GM23248 (cell line): Measurements from ENCODE around the gene PNPLA2. TPM values are rescaled to one million over a fixed set of nuclear protein-coding genes. Genes with fewer than 3 reads are reported as not detected.

Experiments used
- DNase-seq: peaks from one replicate; pipeline ENCODE4 v3.0.0-alpha.2; 2015
- H2AFZ ChIP-seq: fragments of 200-600 bp; sonication (generic); 2 replicates; pipeline ENCODE4 v1.6.1; 2016; ENCODE audit warnings: antibody characterized with exemption
- H3F3A ChIP-seq: fragments of 200-600 bp; sonication (generic); 2 replicates; pipeline ENCODE4 v1.6.1; 2016; ENCODE audit warnings: mild to moderate bottlenecking, antibody characterized with exemption, mixed run types; ENCODE audit not compliant: insufficient read depth
- H3K27ac ChIP-seq: fragments of 200-600 bp; sonication (generic); 2 replicates; pipeline ENCODE4 v1.5.1; 2016; ENCODE audit warnings: mild to moderate bottlenecking
- H3K27me3 ChIP-seq: fragments of 200-600 bp; sonication (generic); replicated peaks from 2 replicates; pipeline ENCODE4 v1.6.1; 2016; ENCODE audit warnings: mild to moderate bottlenecking; ENCODE audit not compliant: insufficient read depth
- H3K36me3 ChIP-seq: fragments of 200-600 bp; sonication (generic); 2 replicates; pipeline ENCODE4 v1.6.1; 2016; ENCODE audit warnings: low read depth, mild to moderate bottlenecking
- H3K4me1 ChIP-seq: fragments of 200-600 bp; sonication (generic); 2 replicates; pipeline ENCODE4 v1.6.1; 2016; ENCODE audit warnings: mild to moderate bottlenecking; ENCODE audit not compliant: insufficient read depth
- H3K4me2 ChIP-seq: fragments of 200-600 bp; sonication (generic); one replicate; pipeline ENCODE4 v1.6.1; 2016; ENCODE audit warnings: mild to moderate bottlenecking; ENCODE audit not compliant: unreplicated experiment
- H3K4me3 ChIP-seq: fragments of 200-600 bp; sonication (generic); 2 replicates; pipeline ENCODE4 v1.5.1; 2016; ENCODE audit warnings: mild to moderate bottlenecking
- H3K79me2 ChIP-seq: fragments of 200-600 bp; sonication (generic); 2 replicates; pipeline ENCODE4 v1.6.1; 2016; ENCODE audit warnings: mild to moderate bottlenecking; ENCODE audit not compliant: insufficient read depth
- H3K9ac ChIP-seq: fragments of 200-600 bp; sonication (generic); 2 replicates; pipeline ENCODE4 v1.6.1; 2016; ENCODE audit warnings: mild to moderate bottlenecking
- H3K9me2 ChIP-seq: fragments of 200-600 bp; sonication (generic); 2 replicates; pipeline ENCODE4 v1.6.1; 2016; ENCODE audit warnings: mixed run types, mild to moderate bottlenecking, moderate library complexity; ENCODE audit not compliant: insufficient read depth
- H3K9me3 ChIP-seq: fragments of 200-600 bp; sonication (generic); one replicate; pipeline ENCODE4 v1.6.1; 2017; ENCODE audit warnings: low read depth
- H4K20me1 ChIP-seq: fragments of 200-600 bp; sonication (generic); 2 replicates; pipeline ENCODE4 v1.6.0; 2016; ENCODE audit not compliant: insufficient read depth
- EZH2 ChIP-seq: fragments of 200-600 bp; sonication (generic); IDR thresholded peaks from 2 replicates; pipeline ENCODE4 v1.6.1; 2018; ENCODE audit warnings: antibody characterized with exemption, mild to moderate bottlenecking; ENCODE audit not compliant: insufficient read depth, poor library complexity, severe bottlenecking
- EZH2phosphoT487 ChIP-seq: fragments of 200-600 bp; sonication (generic); IDR thresholded peaks from 2 replicates; pipeline ENCODE4 v1.6.1; 2018; ENCODE audit warnings: antibody characterized with exemption, moderate library complexity, mild to moderate bottlenecking, low read depth; ENCODE audit not compliant: insufficient read depth
- WGBS, 2 experiments: methylation state at CpG; one replicate each; pipeline ENCODE4 v1.1.6; 2015 to 2017; ENCODE audit warnings: low lambda C conversion rate in 2 of 2, low coverage in 1 of 2; ENCODE audit errors: missing lambda C conversion rate in 2 of 2; 5-methylcytosine and 5-hydroxymethylcytosine counted together
- in situ Hi-C: fragments of 300-500 bp; cut with MboI; formaldehyde crosslinking; loops from 2 replicates; pipeline ENCODE4 v1.15.0; 2020
- polyA plus RNA-seq: library from polyadenylated mRNA; unstranded; fragments of >200 nt; fragmentation: Nextera tagmentation; extraction: Ambion mirVana; gene quantifications from 2 replicates; pipeline ENCODE4 v1.2.1, GENCODE V29; 2016
- total RNA-seq: library from RNA; depleted of rRNA; stranded (reverse); fragments of >200 nt; shearing (Covaris generic); gene quantifications from 2 replicates; pipeline ENCODE4 v1.2.3, GENCODE V29; 2014

The PNPLA2 gene
- total and polyA plus RNA-seq, 2 experiments from 2014 or later: 38.7 to 87.6 TPM

GRCh38 chr11:837990-838307 is 19.2 kb downstream of the PNPLA2 start:
- in situ Hi-C loops: no loop called here
- H3K36me3 ChIP-seq: peaks cover 17% of the 10 kb centered on the region
- no peak for DNase-seq
- H4K20me1 ChIP-seq: no peaks in the 10 kb centered on the region
- H3K9me3 ChIP-seq: no peaks in the 10 kb centered on the region
- H3F3A ChIP-seq: peaks cover 21% of the 10 kb centered on the region
- 61 to 68% methylated on average over 7 to 8 of the region's 8 CpGs for WGBS, 2 experiments
- TF ChIP-seq EZH2 (no peak), EZH2phosphoT487 (no peak)
- no peaks in the 10 kb centered on the region for H3K9me2 ChIP-seq
- no peaks in the 10 kb centered on the region for H3K27me3 ChIP-seq
- no peak overlapping the region for H3K27ac ChIP-seq
- H3K79me2 ChIP-seq: peaks cover 81% of the 10 kb centered on the region
- H3K4me3 ChIP-seq: no peak overlapping the region
- H3K9ac ChIP-seq: no peak overlapping the region
- no peak overlapping the region for H2AFZ ChIP-seq
- no peak overlapping the region for H3K4me2 ChIP-seq
- H3K4me1 ChIP-seq: peaks cover 8% of the 10 kb centered on the region; the same call in 1 of the 2 replicates

GRCh38 chr11:838441-839279 is 19.9 kb downstream of the PNPLA2 start:
- DNase-seq: peak; percentile 59
- H3K9me3 ChIP-seq: no peaks in the 10 kb centered on the region
- H3K36me3 ChIP-seq: peaks cover 17% of the 10 kb centered on the region
- in situ Hi-C loops: no loop called here
- TF ChIP-seq EZH2: no peak
- TF ChIP-seq EZH2phosphoT487: no peak
- peak overlapping the region; percentile 96; the same call in 1 of the 2 replicates for H3K9ac ChIP-seq
- 33 to 39% methylated on average over 14 to 17 of the region's 17 CpGs for WGBS, 2 experiments
- H3K27me3 ChIP-seq: no peaks in the 10 kb centered on the region
- peaks cover 75% of the 10 kb centered on the region for H3K79me2 ChIP-seq
- no peak overlapping the region for H3K4me3 ChIP-seq
- H2AFZ ChIP-seq: no peak overlapping the region
- H3F3A ChIP-seq: peaks cover 21% of the 10 kb centered on the region
- peaks cover 8% of the 10 kb centered on the region; the same call in 1 of the 2 replicates for H3K4me1 ChIP-seq
- H3K9me2 ChIP-seq: no peaks in the 10 kb centered on the region
- no peaks in the 10 kb centered on the region for H4K20me1 ChIP-seq
- H3K4me2 ChIP-seq: no peak overlapping the region
- peak overlapping the region; percentile 89 for H3K27ac ChIP-seq

GRCh38 chr11:839280-839623 is 20.5 kb downstream of the PNPLA2 start:
- Histone ChIP-seq H3K4me1 (peaks cover 8% of the 10 kb centered on the region; the same call in 1 of the 2 replicates), H4K20me1 (no peaks in the 10 kb centered on the region), H3K27ac (peak overlapping the region; percentile 89), H3K4me3 (no peak overlapping the region), H3K27me3 (no peaks in the 10 kb centered on the region), H3K36me3 (peaks cover 17% of the 10 kb centered on the region), H3K9me3 (no peaks in the 10 kb centered on the region), H3K4me2 (no peak overlapping the region), H3K79me2 (peaks cover 71% of the 10 kb centered on the region), H3K9ac (peak overlapping the region; percentile 96; the same call in 1 of the 2 replicates), H2AFZ (no peak overlapping the region), H3F3A (peaks cover 21% of the 10 kb centered on the region), H3K9me2 (no peaks in the 10 kb centered on the region)
- in situ Hi-C loops: no loop called here
- TF ChIP-seq EZH2phosphoT487 (no peak), EZH2 (no peak)
- no peak for DNase-seq
- WGBS, 2 experiments: 82 to 86% methylated on average over 5 of the region's 5 CpGs

GRCh38 chr11:839875-840617 is 21.3 kb downstream of the PNPLA2 start:
- H3K27me3 ChIP-seq: no peaks in the 10 kb centered on the region
- WGBS, 2 experiments: 67 to 71% methylated on average over 24 of the region's 25 CpGs
- peaks cover 69% of the 10 kb centered on the region for H3K79me2 ChIP-seq
- TF ChIP-seq EZH2phosphoT487 (no peak), EZH2 (no peak)
- peak overlapping the region; percentile 84 for H3K4me3 ChIP-seq
- no peaks in the 10 kb centered on the region for H3K9me3 ChIP-seq
- no peak overlapping the region for H2AFZ ChIP-seq
- H3K4me2 ChIP-seq: peak overlapping the region; percentile 92
- H3F3A ChIP-seq: peaks cover 21% of the 10 kb centered on the region
- no peaks in the 10 kb centered on the region for H4K20me1 ChIP-seq
- peak; percentile 69 for DNase-seq
- H3K27ac ChIP-seq: peak overlapping the region; percentile 89
- no peaks in the 10 kb centered on the region for H3K9me2 ChIP-seq
- H3K36me3 ChIP-seq: peaks cover 17% of the 10 kb centered on the region
- H3K4me1 ChIP-seq: peaks cover 10% of the 10 kb centered on the region
- in situ Hi-C loops: no loop called here
- peak overlapping the region; percentile 96 for H3K9ac ChIP-seq
